ENCODE data around the gene SP7. TPM values are rescaled to one million over a fixed set of nuclear protein-coding genes. Genes with fewer than 3 reads are reported as not detected.

Gene SP7
- total and polyA plus RNA-seq, 10 of the 15 experiments (the other 5 are each of a cell fraction or from before 2014, with no cell fraction given): 0.05 to 0.11 TPM; not detected in 8

GRCh38 chr12:53343449-53343848 is 7.3 kb upstream of the SP7 start:
- DNase-seq (ENCODE audit: low read depth, low spot score): no peak
- ChIA-PET SMC1A (ENCODE audit: uncharacterized antibody, unreplicated experiment) (interaction anchor here (2.4 to 4.2 kb wide), 3 partner anchors 9 to 130 kb away, joined by 8 to 123 read pairs (median 31); partner anchors contain the start of gene AAAS), POLR2A (interaction anchor here (0.6 to 3.4 kb wide), 3 partner anchors 10 to 176 kb away, joined by 3 to 41 read pairs (median 3); no protein-coding TSS in a partner anchor), CTCF (interaction anchor here (1.4 to 7.5 kb wide), 3 partner anchors 9 to 185 kb away, joined by 4 to 240 read pairs (median 11); partner anchors contain the start of gene AAAS), RAD21 (ENCODE audit: unreplicated experiment) (interaction anchor here (2.6 kb wide), 1 partner anchor 18 kb away, joined by 118 read pairs; no protein-coding TSS in a partner anchor)
- peaks cover 5% of the 10 kb centered on the region for H3K4me1 ChIP-seq (ENCODE audit: control insufficient read depth, insufficient read depth, low read length)
- no peaks in the 10 kb centered on the region for H3K36me3 ChIP-seq (ENCODE audit: control insufficient read depth in 2 of 2, insufficient read depth in 2 of 2, low read length in 1 of 2)
- 86% methylated on average over 3 of the region's 3 CpGs for WGBS (ENCODE audit: insufficient coverage, insufficient replicate concordance, low lambda C conversion rate, missing lambda C conversion rate)
- no peak overlapping the region for H3K4me3 ChIP-seq
- no peak for ATAC-seq
- TF ChIP-seq ZNF384 (IDR thresholded peaks at IDR 0.05; ENCODE audit: borderline replicate concordance, low read depth, low read length): no peak
- TF ChIP-seq HDAC6 (IDR thresholded peaks at IDR 0.05; ENCODE audit: unreplicated experiment): no peak
- TF ChIP-seq CBFB (IDR thresholded peaks at IDR 0.05; ENCODE audit: low read depth): no peak
- no peak for TF ChIP-seq CREB1 (IDR thresholded peaks at IDR 0.05; ENCODE audit: low read depth)
- TF ChIP-seq EZH2 (IDR thresholded peaks at IDR 0.05; ENCODE audit: borderline replicate concordance, control insufficient read depth, low read depth, low read length): no peak
- TF ChIP-seq CTCF (IDR thresholded peaks at IDR 0.05 in 2 of 3, conservative IDR thresholded peaks at IDR 0.05 in 1 of 3; ENCODE audit: control insufficient read depth in 2 of 3, extremely low read depth in 1 of 3, insufficient read depth in 1 of 3, low read depth in 3 of 3, low read length in 3 of 3): no peak
- no peak overlapping the region for H3K27ac ChIP-seq (ENCODE audit: control insufficient read depth, insufficient read depth)
- no peaks in the 10 kb centered on the region for H4K20me1 ChIP-seq (ENCODE audit: control insufficient read depth, insufficient read depth)
- BruUV-seq (replicated peaks): no TSS peak
- no peaks in the 10 kb centered on the region for H3K79me2 ChIP-seq (ENCODE audit: control insufficient read depth, insufficient read depth, low read length)
- H3K27me3 ChIP-seq (replicated peaks in 1 of 2; ENCODE audit: control insufficient read depth in 2 of 2, insufficient read depth in 2 of 2, low read length in 1 of 2): peaks cover 0 to 6% of the 10 kb centered on the region in 2 experiments; a peak in 2 of 4 replicates
- no peaks in the 10 kb centered on the region for H3K9me3 ChIP-seq (replicated peaks; ENCODE audit: control insufficient read depth, insufficient read depth, low read length)
- H3K9ac ChIP-seq (ENCODE audit: control insufficient read depth, insufficient read depth, low read length): no peak overlapping the region
- intact Hi-C loops (cut with micrococcal nuclease; ENCODE audit: unreplicated experiment) (no loop called here), in situ Hi-C loops (cut with MboI) (no loop called here)
- no peak overlapping the region for H3K4me2 ChIP-seq (ENCODE audit: control insufficient read depth, insufficient read depth)
- no peak overlapping the region for H2AFZ ChIP-seq (ENCODE audit: control insufficient read depth, low read depth, low read length)
- FAIRE-seq: no peak
